HEK293 (cell line): ENCODE data around the gene AQP6.

ENCODE experiments used
- CTCF ChIP-seq: fragments of 450-650 bp; formaldehyde crosslinking; IDR thresholded peaks from 2 replicates; pipeline ENCODE4 v1.5.1; 2016; ENCODE audit warnings: missing biosample characterization, missing genetic modification characterization
- RBAK ChIP-seq: fragments of 450-650 bp; formaldehyde crosslinking; IDR thresholded peaks from 2 replicates; pipeline ENCODE4 v1.5.1; 2016; ENCODE audit warnings: missing biosample characterization, missing genetic modification characterization
- ZNF2 ChIP-seq: fragments of 450-650 bp; formaldehyde crosslinking; IDR thresholded peaks from 2 replicates; pipeline ENCODE4 v1.5.1; 2016; ENCODE audit warnings: missing biosample characterization, missing genetic modification characterization
- ZNF280D ChIP-seq: fragments of 450-650 bp; formaldehyde crosslinking; IDR thresholded peaks from 2 replicates; pipeline ENCODE4 v1.5.1; 2016; ENCODE audit warnings: missing biosample characterization, missing genetic modification characterization
- ZNF48 ChIP-seq: fragments of 450-650 bp; formaldehyde crosslinking; IDR thresholded peaks from 2 replicates; pipeline ENCODE4 v1.5.1; 2016; ENCODE audit warnings: missing biosample characterization, missing genetic modification characterization
- ZNF747 ChIP-seq: fragments of 450-650 bp; formaldehyde crosslinking; IDR thresholded peaks from 2 replicates; pipeline ENCODE4 v1.5.1; 2016; ENCODE audit warnings: missing biosample characterization, missing genetic modification characterization
- TF ChIP-seq, protein P1 (sequence below): fragments of 450-650 bp; IDR thresholded peaks from 2 replicates; pipeline ENCODE4 v1.5.1; 2018; ENCODE audit warnings: missing biosample characterization, missing genetic modification characterization

DNA sequence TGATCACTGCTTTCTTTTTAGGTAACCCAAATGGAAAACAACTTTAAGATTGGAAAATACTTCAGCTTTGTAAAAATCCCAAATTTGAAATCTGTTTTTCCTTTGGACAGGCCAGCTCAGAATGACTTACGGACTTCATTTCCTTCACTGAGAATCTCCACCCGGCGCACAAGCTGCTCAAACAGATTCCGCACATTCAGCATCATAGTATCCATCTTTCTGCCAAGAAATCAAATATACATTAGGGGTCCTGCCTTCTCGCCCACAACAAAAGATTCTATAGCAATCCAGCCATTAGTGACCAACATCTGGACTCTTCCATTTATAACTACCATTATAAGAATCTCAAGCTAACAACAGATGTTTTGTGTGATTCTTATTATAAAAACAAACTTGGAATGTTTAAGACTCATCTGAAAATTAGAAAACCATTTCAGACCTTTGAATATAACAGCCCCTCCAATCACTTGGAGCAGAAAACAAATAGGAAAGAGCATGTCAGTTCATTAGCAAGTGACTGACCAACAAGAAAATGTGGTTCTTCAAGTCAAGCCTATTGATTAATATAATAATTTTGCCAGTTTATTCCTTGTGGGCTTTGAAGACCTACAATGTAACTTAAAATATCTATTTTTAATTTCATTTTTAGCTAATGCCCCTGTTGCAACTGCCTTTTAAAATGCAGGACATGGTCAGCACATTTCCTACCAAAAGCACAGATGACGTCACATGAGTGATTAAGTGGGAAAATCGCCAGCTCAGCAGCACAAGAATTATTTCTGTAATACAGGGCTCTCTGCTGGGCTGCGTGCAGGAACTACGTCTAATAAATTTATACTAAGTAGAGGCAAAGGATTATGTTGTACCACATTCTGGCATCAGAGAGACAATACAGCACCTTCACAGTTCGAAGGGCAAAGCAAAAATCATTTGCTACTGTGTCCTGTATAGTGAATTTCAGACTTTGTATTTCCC is 44.0 kb downstream of the AQP6 start:
- TF ChIP-seq, protein P1, sequence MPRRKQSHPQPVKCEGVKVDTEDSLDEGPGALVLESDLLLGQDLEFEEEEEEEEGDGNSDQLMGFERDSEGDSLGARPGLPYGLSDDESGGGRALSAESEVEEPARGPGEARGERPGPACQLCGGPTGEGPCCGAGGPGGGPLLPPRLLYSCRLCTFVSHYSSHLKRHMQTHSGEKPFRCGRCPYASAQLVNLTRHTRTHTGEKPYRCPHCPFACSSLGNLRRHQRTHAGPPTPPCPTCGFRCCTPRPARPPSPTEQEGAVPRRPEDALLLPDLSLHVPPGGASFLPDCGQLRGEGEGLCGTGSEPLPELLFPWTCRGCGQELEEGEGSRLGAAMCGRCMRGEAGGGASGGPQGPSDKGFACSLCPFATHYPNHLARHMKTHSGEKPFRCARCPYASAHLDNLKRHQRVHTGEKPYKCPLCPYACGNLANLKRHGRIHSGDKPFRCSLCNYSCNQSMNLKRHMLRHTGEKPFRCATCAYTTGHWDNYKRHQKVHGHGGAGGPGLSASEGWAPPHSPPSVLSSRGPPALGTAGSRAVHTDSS (tag by site-specific recombination), result no peak
- no peak for TF ChIP-seq CTCF
- TF ChIP-seq ZNF2 (tag by site-specific recombination), result no peak
- TF ChIP-seq ZNF747 (tag by site-specific recombination), result no peak
- TF ChIP-seq ZNF280D (tag by site-specific recombination), result no peak
- no peak for TF ChIP-seq ZNF48 (tag by site-specific recombination)
- no peak for TF ChIP-seq RBAK
